Hepatic stellate cell (primary cell): ENCODE results near the gene DIAPH2.

Experiments used
- DNase-seq: peaks from one replicate; pipeline ENCODE4 v3.0.0; 2011; ENCODE audit warnings: low spot score

DIAPH2 gene

GRCh38 chrX:97057349-97057909, 372.8 kb downstream of the DIAPH2 start:
- no peak for DNase-seq

- no peak for DNase-seq
Observed at GRCh38 chrX:97060020-97060419, 375.4 kb downstream of the DIAPH2 start.

GRCh38 chrX:97065066-97065465, 380.4 kb downstream of the DIAPH2 start:
- no peak for DNase-seq

GRCh38 chrX:97065973-97066372, 381.3 kb downstream of the DIAPH2 start:
- no peak for DNase-seq

GRCh38 chrX:97066381-97066780, 381.7 kb downstream of the DIAPH2 start:
- DNase-seq, result no peak

GRCh38 chrX:97070346-97070745, 385.7 kb downstream of the DIAPH2 start:
- DNase-seq, result no peak

DNA sequence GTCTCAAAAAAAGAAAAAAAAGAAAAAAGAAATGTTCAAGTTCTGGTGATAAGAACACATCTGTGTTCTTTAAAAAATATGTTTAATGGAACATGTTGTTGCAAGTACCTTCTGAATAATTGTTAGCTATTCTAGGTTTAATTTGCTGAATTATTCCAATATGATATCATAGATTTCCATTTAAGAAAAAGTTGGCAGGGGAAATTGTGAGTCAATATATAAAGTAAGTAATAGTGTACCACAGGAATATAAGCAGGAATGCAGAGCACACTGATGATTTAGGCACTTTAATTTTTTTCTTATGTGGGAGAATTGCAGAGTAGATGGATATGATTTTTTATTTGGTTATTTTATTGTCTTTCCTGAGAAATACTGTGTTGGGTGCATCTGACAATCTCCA, 389.8 kb downstream of the DIAPH2 start:
- DNase-seq, result no peak

GRCh38 chrX:97089116-97089515, 404.5 kb downstream of the DIAPH2 start:
- no peak for DNase-seq

DNA sequence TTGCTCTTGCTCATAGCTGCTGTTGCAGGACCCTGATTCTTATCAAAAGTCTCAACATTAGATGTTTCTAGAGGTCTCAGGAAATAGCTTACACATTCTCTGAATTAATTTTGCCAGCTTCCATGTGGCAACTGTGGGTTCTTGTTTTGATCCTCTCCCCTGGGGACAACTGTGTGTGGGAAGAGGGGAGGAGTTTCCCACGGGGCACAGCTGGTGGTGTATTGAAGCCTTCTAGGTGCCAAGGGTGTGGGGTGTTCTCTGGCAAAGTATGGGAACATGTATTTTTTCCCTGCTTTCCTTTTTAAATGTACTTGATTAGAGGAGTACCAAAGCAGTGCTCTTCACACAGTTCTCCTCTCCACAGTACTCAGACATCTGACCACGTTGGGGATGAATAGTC, 411.7 kb downstream of the DIAPH2 start:
- DNase-seq, result no peak

- DNase-seq, result no peak
Observed at GRCh38 chrX:97102938-97103337, 418.3 kb downstream of the DIAPH2 start.

GRCh38 chrX:97109730-97110129, 425.1 kb downstream of the DIAPH2 start:
- no peak for DNase-seq

GRCh38 chrX:97117572-97117971, 432.9 kb downstream of the DIAPH2 start:
- DNase-seq, result no peak

GRCh38 chrX:97119474-97120109, 434.9 kb downstream of the DIAPH2 start:
- DNase-seq, result no peak

DNA sequence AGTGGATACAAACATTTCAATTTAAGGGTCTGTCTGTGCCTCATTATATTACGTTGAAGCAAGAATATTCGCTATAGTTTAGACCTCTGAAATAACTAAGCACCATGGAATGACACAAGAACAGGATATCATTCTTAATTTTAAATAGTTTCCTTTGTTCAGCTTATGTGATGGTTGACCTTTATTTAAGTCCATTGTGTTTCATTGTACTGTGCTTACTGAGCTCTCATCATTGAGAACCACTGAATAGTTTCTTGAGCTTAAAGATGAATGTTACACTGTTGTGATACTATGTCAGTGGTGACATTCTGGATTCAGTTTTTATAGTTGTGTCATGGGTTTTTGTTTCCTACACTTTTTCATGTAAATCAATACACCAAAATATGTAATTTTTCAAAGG, 438.4 kb downstream of the DIAPH2 start:
- DNase-seq, result no peak

- DNase-seq, result no peak
Observed at GRCh38 chrX:97126020-97126419, 441.4 kb downstream of the DIAPH2 start.

DNA sequence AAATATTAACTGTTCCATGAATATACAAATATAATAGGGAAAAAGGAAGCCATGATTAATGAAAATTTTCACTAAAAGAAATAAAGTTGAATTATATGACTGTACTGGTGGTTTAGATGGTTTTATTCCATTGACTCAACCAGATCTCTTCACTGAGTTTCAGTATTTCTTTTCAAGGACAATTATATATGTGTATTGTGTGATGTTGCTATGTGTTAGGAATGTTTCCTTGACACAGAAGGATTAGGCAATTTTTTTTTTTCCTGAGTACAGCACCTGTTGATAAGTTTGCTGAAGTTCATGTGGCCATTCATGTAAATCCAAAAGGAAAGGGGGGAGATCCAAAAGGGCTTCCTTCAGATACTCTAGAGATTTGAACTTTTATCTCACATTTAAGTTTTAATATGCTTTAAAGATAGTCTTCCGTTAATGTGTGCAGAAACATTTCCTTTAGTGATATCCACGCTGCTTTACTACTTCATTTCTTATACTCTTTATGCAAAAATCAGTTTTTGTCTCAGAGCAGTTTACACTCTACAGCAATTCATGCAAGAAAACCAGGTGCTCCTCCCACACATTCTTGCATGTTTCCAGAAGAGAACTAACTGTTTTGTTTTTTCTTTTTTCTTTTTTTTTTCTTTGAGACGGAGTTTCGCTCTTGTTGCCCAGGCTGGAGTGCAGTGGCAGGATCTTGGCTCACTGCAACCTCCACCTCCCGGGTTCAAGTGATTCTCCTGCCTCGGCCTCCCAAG, 448.2 kb downstream of the DIAPH2 start:
- no peak for DNase-seq

DNA sequence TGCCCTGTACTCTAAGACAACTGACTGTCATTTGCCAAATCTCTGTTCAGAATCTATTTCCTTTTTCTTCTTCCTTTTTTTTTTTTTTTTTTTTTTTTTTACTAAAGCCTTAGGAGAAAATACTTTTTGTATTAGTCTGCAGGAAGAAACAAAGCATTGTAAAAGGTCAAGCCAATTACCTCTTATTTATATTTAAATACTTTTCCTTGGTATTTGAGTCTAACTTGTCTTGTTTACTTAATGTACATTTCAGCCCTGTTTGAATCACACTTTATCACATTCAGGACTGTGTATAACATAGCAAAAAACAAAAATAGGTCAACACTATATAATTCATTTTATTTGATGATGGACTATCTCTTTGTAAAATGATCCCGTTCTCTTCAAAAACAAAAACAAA, 461.3 kb downstream of the DIAPH2 start:
- DNase-seq, result no peak

DNA sequence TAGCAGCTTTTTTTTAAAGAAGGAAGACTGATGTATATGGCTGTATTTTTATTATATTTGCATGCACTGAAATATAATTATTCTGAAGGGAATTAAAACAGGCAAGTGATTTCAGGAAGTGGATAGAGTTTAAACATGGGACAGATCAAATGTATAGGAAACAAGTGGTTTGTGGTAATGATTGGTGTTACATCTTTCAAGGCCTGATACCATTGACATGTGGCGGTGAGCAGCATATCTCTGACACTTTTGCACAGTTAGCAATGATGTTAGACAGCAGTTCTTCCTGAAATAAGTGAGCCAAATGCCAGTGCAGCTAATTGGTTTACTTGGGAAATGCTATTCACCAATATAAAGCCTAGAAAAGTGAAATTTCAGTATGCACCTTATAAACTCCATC, 471.2 kb downstream of the DIAPH2 start:
- no peak for DNase-seq

GRCh38 chrX:97158269-97158668, 473.6 kb downstream of the DIAPH2 start:
- no peak for DNase-seq

- DNase-seq, result no peak
Observed at GRCh38 chrX:97159916-97160800, 475.5 kb downstream of the DIAPH2 start.

- DNase-seq, result no peak
Observed at GRCh38 chrX:97167333-97167732, 482.7 kb downstream of the DIAPH2 start.

DNA sequence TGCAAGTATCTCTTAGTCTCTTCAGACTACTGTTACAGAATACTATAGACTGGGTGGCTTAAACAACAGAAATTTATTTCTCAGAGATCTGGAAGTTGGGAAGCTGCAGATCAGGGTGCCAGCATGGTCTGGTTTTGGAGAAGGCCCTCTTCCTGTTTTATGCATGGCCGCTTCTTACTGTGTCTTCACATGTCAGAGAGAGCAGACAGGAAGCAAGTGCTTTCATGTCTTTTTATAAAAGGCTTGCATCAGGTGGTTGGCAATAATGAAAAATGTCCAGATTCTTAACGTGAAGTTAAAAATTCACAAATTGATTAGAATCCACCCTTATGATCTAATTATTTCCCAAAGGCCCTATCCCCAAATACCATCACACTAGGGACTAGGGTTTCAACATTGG, 484.0 kb downstream of the DIAPH2 start:
- DNase-seq, result no peak

- no peak for DNase-seq
Observed at GRCh38 chrX:97175147-97175546, 490.5 kb downstream of the DIAPH2 start.
